Body of pancreas (tissue), 4 donors: ENCODE measurements around the gene CCDC91. TPM values are rescaled to one million over a fixed set of nuclear protein-coding genes. Genes with fewer than 3 reads are reported as not detected.
A peak's percentile ranks its signal among the peaks of the same experiment; 100 is the strongest.
"Not testable (repeated sequence)": the region's sequence is repeated elsewhere in the genome, so short reads cannot be mapped to it uniquely, and the experiment has no call there.

ENCODE experiments used
- ATAC-seq: fragments of 150-250 bp; one replicate; pipeline ENCODE4 v1.9.1; 2016
- DNase-seq, 4 donors: peaks; one replicate each; pipeline ENCODE4 v3.0.0-alpha.2; 2019
- H3K27ac ChIP-seq, 4 donors: fragments of 200-600 bp; sonication (generic); 1 replicate in 3 of 4; 2 replicates in 1 of 4; pipeline versions ENCODE4 v1.5.1 to v1.6.1; 2016 to 2019; ENCODE audit warnings: mild to moderate bottlenecking in 1 of 4, mixed read lengths in 1 of 4, moderate library complexity in 1 of 4
- H3K27me3 ChIP-seq, 2 donors: fragments of 200-600 bp; sonication (generic); one replicate each; pipeline ENCODE4 v1.6.0; 2016; ENCODE audit warnings: mild to moderate bottlenecking in 1 of 2
- H3K36me3 ChIP-seq, 2 donors: fragments of 200-600 bp; sonication (generic); replicated peaks in 1 of 2; 2 replicates each; pipeline ENCODE4 v1.5.1; 2016; ENCODE audit warnings: low read depth in 2 of 2; ENCODE audit not compliant: insufficient read depth in 1 of 2
- H3K4me1 ChIP-seq: fragments of 200-600 bp; sonication (generic); one replicate; pipeline ENCODE4 v1.6.0; 2016
- H3K4me3 ChIP-seq, 2 donors: fragments of 200-600 bp; sonication (generic); 1 replicate in 1 of 2; 2 replicates in 1 of 2; pipeline ENCODE4 v1.5.1; 2016 to 2019
- H3K9me3 ChIP-seq, 3 donors: fragments of 200-600 bp; sonication (generic); 1 replicate in 2 of 3; 2 replicates in 1 of 3; pipeline ENCODE4 v1.5.1; 2016
- POLR2A ChIP-seq, 3 donors: fragments of 450-650 bp; IDR thresholded peaks; one replicate each; pipeline ENCODE4 v1.6.1; 2016; ENCODE audit warnings: antibody characterized with exemption in 3 of 3, mild to moderate bottlenecking in 2 of 3
- WGBS, 2 donors: methylation state at CpG; one replicate each; pipeline ENCODE4 v1.1.5; 2017; 5-methylcytosine and 5-hydroxymethylcytosine counted together
- intact Hi-C: fragments of 100-400 bp; cut with DNase I; formaldehyde crosslinking; loops from one replicate; pipeline ENCODE4 v1.15.1; 2023
- total RNA-seq, 2 donors: library from RNA; depleted of rRNA; stranded (reverse); fragments of >200 nt; gene quantifications; one replicate each; pipeline ENCODE4 v1.1.0, GENCODE V29; 2016
- TF ChIP-seq, protein P1 (sequence below), 7 experiments: fragments of 450-650 bp in 4 of 7; fragments of 200-600 bp in 3 of 7; sonication (generic) in 3 of 7; IDR thresholded peaks; one replicate each; pipeline ENCODE4 v1.5.1; 2016 to 2019; ENCODE audit warnings: antibody characterized with exemption in 7 of 7

The CCDC91 gene
- total RNA-seq, 2 donors from 2014 or later: 31.9 to 35.6 TPM

- Histone ChIP-seq H3K27me3 (no peaks in the 10 kb centered on the region), H3K4me3 (peak overlapping the region; percentile 59 to 82), H3K4me1 (peaks cover 27% of the 10 kb centered on the region), H3K36me3 (no peaks in the 10 kb centered on the region), H3K27ac (peak overlapping the region; percentile 98 to 100 (median 99)), H3K9me3 (no peaks in the 10 kb centered on the region)
- no peak for ATAC-seq
- TF ChIP-seq, protein P1, sequence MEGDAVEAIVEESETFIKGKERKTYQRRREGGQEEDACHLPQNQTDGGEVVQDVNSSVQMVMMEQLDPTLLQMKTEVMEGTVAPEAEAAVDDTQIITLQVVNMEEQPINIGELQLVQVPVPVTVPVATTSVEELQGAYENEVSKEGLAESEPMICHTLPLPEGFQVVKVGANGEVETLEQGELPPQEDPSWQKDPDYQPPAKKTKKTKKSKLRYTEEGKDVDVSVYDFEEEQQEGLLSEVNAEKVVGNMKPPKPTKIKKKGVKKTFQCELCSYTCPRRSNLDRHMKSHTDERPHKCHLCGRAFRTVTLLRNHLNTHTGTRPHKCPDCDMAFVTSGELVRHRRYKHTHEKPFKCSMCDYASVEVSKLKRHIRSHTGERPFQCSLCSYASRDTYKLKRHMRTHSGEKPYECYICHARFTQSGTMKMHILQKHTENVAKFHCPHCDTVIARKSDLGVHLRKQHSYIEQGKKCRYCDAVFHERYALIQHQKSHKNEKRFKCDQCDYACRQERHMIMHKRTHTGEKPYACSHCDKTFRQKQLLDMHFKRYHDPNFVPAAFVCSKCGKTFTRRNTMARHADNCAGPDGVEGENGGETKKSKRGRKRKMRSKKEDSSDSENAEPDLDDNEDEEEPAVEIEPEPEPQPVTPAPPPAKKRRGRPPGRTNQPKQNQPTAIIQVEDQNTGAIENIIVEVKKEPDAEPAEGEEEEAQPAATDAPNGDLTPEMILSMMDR (IDR thresholded peaks at IDR 0.05): no peak
- no peak for TF ChIP-seq POLR2A (IDR thresholded peaks at IDR 0.05)
- intact Hi-C loops: no loop called here
- DNase-seq: no peak
- WGBS, 2 donors: 47 to 54% methylated on average over 9 of the region's 9 CpGs
Measured at GRCh38 chr12:28189784-28190320, 404 bp upstream of the CCDC91 start.

DNA sequence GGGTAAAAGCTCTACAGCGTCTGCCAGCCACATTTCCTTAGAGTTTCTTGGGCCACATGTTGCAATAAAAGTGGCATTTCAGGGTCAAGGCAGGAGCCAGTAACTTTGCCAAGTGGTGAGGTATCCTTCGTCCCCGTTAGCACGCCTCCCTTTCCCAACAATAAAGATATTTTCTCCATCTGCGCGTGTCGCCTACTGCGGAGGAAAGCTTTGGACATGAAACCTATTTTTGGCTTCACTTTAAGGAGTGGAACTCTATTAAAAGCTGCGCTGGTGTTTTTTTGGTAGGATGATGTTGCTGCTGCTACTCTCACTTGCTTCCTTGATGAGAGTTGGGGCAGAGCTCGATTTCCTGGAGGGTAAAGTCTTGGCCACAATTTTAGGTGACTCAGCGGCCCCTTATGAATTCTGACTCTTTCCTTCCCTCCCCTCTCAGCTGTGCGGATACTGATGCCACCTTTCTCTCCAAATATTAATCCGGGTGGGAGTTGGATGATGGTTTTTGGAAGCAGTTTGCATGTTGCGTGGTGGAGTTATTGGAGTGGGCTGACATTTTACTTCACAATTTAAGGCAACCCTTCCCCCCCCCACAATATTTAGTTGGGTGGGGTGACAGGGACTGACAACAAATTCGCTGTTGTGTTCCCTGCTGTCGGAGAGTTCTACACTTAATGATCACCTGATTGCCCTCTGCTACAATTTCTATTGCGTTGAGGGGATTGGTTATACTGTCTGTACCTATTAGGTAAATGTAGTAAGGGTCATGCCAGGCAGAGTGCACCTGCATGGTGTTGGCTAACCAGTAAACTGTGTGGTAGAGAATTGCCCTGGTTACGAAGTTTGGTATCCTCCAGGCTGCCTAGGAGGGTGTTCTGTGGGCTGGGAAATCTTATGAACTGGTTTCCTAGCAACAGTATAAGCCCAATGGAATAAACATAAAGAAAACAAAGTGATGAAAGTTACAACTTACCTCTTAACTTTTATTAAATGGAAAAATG is 1.1 kb downstream of the CCDC91 start:
- TF ChIP-seq POLR2A (IDR thresholded peaks at IDR 0.05): peak in 1 of 3 donors; percentile 5
- TF ChIP-seq, protein P1 (IDR thresholded peaks at IDR 0.05): no peak
- Histone ChIP-seq H3K4me1 (peaks cover 33% of the 10 kb centered on the region), H3K4me3 (peak overlapping the region; percentile 59 to 82), H3K36me3 (no peaks in the 10 kb centered on the region), H3K9me3 (no peaks in the 10 kb centered on the region), H3K27me3 (no peaks in the 10 kb centered on the region), H3K27ac (peak overlapping the region; percentile 98 to 100 (median 99))
- DNase-seq (peak; percentile 46 to 56 (median 54)), ATAC-seq (peak; percentile 75)
- intact Hi-C loops: no loop called here
- WGBS, 2 donors: 8 to 10% methylated on average over 18 of the region's 18 CpGs

- WGBS, 2 donors: 30 to 33% methylated on average over 2 of the region's 2 CpGs
- Histone ChIP-seq H3K27me3 (no peaks in the 10 kb centered on the region), H3K27ac (peak overlapping the region in 3 of 4 donors; percentile 98 to 100 (median 99)), H3K9me3 (no peaks in the 10 kb centered on the region), H3K4me3 (no peak overlapping the region), H3K36me3 (no peaks in the 10 kb centered on the region), H3K4me1 (peaks cover 33% of the 10 kb centered on the region)
- intact Hi-C loops: no loop called here
- ATAC-seq (no peak), DNase-seq (no peak)
- no peak for TF ChIP-seq POLR2A (IDR thresholded peaks at IDR 0.05)
- TF ChIP-seq, protein P1 (IDR thresholded peaks at IDR 0.05): no peak
Measured at GRCh38 chr12:28192125-28192524, 1.9 kb downstream of the CCDC91 start.

DNA sequence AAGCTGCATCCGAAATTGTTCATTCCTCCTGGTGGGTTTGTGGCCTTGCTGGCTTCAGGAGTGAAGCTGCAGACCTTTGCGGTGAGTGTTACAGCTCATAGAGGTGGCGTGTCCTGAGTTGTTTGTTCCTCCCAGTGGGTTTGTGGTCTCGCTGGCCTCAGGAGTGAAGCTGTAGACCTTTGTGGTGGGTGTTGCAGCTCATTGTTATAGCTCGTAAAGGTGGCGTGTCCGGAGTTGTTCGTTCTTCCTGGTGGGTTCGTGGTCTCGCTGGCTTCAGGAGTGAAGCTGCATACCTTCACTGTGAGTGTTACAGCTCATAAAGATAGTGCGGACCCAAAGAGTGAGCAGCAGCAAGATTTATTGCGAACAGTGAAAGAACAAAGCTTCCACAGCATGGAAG is 4.4 kb downstream of the CCDC91 start:
- WGBS, 2 donors: 93 to 98% methylated on average over 10 to 12 of the region's 12 CpGs
- intact Hi-C loops, H3K27ac ChIP-seq, DNase-seq, H3K4me3 ChIP-seq, H3K9me3 ChIP-seq, ATAC-seq, H3K36me3 ChIP-seq, H3K27me3 ChIP-seq: not testable (repeated sequence)
- H3K4me1 ChIP-seq: peaks cover 29% of the 10 kb centered on the region

- DNase-seq, ATAC-seq, H3K9me3 ChIP-seq, H3K36me3 ChIP-seq, H3K27ac ChIP-seq, H3K4me3 ChIP-seq, H3K27me3 ChIP-seq, intact Hi-C loops: not testable (repeated sequence)
- H3K4me1 ChIP-seq: peaks cover 39% of the 10 kb centered on the region
- 96% methylated on average over 11 of the region's 30 CpGs; no CpG with 5 or more reads in 1 of the 2 donors for WGBS, 2 donors
Measured at GRCh38 chr12:28201136-28201535, 10.9 kb downstream of the CCDC91 start.
